ENCODE results near the gene IREB2. TPM values are rescaled to one million over a fixed set of nuclear protein-coding genes. Genes with fewer than 3 reads are reported as not detected.

The IREB2 gene
- total and polyA plus RNA-seq, 2 of the 13 experiments (the other 11 are each of a cell fraction or from before 2014, with no cell fraction given) = 24.2 to 30.4 TPM

DNA sequence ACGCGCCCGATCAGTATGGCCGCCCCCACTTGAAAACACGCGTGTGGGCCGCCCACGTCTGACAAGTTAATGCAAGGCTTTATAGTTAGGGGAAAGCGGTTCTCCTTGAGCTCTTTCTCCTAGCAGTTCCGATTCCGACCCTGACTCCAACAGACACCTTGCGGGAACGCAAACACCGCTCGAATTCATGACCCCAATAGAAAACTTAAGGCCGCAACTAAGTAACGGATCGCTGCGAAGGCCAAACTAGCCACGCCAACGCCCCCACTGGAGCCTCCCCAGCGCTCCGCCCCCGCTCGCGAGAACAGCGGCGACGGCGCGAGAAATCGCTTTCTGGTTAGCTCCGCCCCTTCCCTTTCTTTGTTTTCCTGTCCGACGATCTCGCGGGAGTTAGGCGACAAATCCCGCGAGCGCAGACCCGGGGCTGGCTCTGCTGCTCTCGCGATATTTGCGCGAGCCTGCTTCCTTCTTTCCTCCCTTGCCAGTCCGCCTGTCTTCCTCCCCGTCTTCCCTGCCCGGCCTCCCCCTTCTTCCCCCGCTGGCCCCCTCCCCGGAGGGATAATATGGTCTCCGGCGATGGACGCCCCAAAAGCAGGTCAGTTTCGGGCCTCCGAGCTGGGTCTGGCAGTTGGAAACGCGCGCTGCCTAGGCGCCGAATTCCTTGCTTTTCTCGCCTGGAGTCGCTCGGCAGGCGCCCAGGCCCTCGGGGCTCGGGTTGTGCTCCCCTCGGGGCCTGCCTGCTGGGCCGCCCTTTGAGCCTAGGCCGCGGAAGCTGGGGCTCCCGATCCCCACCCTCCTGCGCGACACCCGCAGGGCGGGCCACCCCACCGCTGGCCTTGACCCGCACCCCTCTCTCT is at the start of gene IREB2 (continued):
- TF ChIP-seq CBX2 (IDR thresholded peaks at IDR 0.05; ENCODE audit: low read depth, low read length) = no peak
- TF ChIP-seq CBX2 (CRISPR knock-in tag; IDR thresholded peaks at IDR 0.05; ENCODE audit: low read depth) = peak; percentile 89; the same call in 1 of the 2 replicates
- TF ChIP-seq SP140L (CRISPR knock-in tag; IDR thresholded peaks at IDR 0.05; ENCODE audit: borderline replicate concordance) = no peak; the same call in 1 of the 2 replicates
- TF ChIP-seq, protein P1, sequence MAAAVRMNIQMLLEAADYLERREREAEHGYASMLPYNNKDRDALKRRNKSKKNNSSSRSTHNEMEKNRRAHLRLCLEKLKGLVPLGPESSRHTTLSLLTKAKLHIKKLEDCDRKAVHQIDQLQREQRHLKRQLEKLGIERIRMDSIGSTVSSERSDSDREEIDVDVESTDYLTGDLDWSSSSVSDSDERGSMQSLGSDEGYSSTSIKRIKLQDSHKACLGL (CRISPR knock-in tag; IDR thresholded peaks at IDR 0.05) = peak; percentile 75; the same call in 1 of the 2 replicates
- peak; percentile 63 for TF ChIP-seq PHF21A (CRISPR knock-in tag; IDR thresholded peaks at IDR 0.05)
- TF ChIP-seq HOXD1 (CRISPR knock-in tag; IDR thresholded peaks at IDR 0.05) = no peak; the same call in 1 of the 2 replicates
- TF ChIP-seq, protein P2, sequence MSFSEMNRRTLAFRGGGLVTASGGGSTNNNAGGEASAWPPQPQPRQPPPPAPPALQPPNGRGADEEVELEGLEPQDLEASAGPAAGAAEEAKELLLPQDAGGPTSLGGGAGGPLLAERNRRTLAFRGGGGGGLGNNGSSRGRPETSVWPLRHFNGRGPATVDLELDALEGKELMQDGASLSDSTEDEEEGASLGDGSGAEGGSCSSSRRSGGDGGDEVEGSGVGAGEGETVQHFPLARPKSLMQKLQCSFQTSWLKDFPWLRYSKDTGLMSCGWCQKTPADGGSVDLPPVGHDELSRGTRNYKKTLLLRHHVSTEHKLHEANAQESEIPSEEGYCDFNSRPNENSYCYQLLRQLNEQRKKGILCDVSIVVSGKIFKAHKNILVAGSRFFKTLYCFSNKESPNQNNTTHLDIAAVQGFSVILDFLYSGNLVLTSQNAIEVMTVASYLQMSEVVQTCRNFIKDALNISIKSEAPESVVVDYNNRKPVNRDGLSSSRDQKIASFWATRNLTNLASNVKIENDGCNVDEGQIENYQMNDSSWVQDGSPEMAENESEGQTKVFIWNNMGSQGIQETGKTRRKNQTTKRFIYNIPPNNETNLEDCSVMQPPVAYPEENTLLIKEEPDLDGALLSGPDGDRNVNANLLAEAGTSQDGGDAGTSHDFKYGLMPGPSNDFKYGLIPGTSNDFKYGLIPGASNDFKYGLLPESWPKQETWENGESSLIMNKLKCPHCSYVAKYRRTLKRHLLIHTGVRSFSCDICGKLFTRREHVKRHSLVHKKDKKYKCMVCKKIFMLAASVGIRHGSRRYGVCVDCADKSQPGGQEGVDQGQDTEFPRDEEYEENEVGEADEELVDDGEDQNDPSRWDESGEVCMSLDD (CRISPR knock-in tag; IDR thresholded peaks at IDR 0.05; ENCODE audit: borderline replicate concordance) = peak; percentile 98
- TF ChIP-seq, protein P3, sequence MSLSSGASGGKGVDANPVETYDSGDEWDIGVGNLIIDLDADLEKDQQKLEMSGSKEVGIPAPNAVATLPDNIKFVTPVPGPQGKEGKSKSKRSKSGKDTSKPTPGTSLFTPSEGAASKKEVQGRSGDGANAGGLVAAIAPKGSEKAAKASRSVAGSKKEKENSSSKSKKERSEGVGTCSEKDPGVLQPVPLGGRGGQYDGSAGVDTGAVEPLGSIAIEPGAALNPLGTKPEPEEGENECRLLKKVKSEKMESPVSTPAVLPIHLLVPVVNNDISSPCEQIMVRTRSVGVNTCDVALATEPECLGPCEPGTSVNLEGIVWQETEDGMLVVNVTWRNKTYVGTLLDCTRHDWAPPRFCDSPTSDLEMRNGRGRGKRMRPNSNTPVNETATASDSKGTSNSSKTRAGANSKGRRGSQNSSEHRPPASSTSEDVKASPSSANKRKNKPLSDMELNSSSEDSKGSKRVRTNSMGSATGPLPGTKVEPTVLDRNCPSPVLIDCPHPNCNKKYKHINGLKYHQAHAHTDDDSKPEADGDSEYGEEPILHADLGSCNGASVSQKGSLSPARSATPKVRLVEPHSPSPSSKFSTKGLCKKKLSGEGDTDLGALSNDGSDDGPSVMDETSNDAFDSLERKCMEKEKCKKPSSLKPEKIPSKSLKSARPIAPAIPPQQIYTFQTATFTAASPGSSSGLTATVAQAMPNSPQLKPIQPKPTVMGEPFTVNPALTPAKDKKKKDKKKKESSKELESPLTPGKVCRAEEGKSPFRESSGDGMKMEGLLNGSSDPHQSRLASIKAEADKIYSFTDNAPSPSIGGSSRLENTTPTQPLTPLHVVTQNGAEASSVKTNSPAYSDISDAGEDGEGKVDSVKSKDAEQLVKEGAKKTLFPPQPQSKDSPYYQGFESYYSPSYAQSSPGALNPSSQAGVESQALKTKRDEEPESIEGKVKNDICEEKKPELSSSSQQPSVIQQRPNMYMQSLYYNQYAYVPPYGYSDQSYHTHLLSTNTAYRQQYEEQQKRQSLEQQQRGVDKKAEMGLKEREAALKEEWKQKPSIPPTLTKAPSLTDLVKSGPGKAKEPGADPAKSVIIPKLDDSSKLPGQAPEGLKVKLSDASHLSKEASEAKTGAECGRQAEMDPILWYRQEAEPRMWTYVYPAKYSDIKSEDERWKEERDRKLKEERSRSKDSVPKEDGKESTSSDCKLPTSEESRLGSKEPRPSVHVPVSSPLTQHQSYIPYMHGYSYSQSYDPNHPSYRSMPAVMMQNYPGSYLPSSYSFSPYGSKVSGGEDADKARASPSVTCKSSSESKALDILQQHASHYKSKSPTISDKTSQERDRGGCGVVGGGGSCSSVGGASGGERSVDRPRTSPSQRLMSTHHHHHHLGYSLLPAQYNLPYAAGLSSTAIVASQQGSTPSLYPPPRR (CRISPR knock-in tag; IDR thresholded peaks at IDR 0.05; ENCODE audit: borderline replicate concordance) = peak; percentile 50; the same call in 1 of the 2 replicates
- peak; percentile 66; the same call in 1 of the 2 replicates for TF ChIP-seq GZF1 (CRISPR knock-in tag; IDR thresholded peaks at IDR 0.05)
- TF ChIP-seq, protein P4, sequence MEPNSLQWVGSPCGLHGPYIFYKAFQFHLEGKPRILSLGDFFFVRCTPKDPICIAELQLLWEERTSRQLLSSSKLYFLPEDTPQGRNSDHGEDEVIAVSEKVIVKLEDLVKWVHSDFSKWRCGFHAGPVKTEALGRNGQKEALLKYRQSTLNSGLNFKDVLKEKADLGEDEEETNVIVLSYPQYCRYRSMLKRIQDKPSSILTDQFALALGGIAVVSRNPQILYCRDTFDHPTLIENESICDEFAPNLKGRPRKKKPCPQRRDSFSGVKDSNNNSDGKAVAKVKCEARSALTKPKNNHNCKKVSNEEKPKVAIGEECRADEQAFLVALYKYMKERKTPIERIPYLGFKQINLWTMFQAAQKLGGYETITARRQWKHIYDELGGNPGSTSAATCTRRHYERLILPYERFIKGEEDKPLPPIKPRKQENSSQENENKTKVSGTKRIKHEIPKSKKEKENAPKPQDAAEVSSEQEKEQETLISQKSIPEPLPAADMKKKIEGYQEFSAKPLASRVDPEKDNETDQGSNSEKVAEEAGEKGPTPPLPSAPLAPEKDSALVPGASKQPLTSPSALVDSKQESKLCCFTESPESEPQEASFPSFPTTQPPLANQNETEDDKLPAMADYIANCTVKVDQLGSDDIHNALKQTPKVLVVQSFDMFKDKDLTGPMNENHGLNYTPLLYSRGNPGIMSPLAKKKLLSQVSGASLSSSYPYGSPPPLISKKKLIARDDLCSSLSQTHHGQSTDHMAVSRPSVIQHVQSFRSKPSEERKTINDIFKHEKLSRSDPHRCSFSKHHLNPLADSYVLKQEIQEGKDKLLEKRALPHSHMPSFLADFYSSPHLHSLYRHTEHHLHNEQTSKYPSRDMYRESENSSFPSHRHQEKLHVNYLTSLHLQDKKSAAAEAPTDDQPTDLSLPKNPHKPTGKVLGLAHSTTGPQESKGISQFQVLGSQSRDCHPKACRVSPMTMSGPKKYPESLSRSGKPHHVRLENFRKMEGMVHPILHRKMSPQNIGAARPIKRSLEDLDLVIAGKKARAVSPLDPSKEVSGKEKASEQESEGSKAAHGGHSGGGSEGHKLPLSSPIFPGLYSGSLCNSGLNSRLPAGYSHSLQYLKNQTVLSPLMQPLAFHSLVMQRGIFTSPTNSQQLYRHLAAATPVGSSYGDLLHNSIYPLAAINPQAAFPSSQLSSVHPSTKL (CRISPR knock-in tag; IDR thresholded peaks at IDR 0.05) = peak; percentile 71; the same call in 1 of the 2 replicates
- TF ChIP-seq IRF2 (CRISPR knock-in tag; IDR thresholded peaks at IDR 0.05) = peak; percentile 24; the same call in 1 of the 2 replicates
- TF ChIP-seq NR2C2 (CRISPR knock-in tag; IDR thresholded peaks at IDR 0.05; ENCODE audit: borderline replicate concordance) = peak; percentile 77; the same call in 1 of the 2 replicates
- TF ChIP-seq ZNF549 (CRISPR knock-in tag; IDR thresholded peaks at IDR 0.05) = no peak
- TF ChIP-seq CCDC6 (CRISPR knock-in tag; IDR thresholded peaks at IDR 0.05) = peak; percentile 12; the same call in 1 of the 2 replicates
- no peak for TF ChIP-seq TAF15 (IDR thresholded peaks at IDR 0.05; ENCODE audit: low read depth, low read length, poor library complexity, severe bottlenecking)
- no peak; the same call in 1 of the 2 replicates for TF ChIP-seq RXRA (CRISPR knock-in tag; IDR thresholded peaks at IDR 0.05)

Measured in HepG2 (cell line).